ENCODE results near the gene ALDOA.

- no peak for TF ChIP-seq KDM1A (IDR thresholded peaks at IDR 0.05; ENCODE audit: borderline replicate concordance)
- TF ChIP-seq, protein P1, sequence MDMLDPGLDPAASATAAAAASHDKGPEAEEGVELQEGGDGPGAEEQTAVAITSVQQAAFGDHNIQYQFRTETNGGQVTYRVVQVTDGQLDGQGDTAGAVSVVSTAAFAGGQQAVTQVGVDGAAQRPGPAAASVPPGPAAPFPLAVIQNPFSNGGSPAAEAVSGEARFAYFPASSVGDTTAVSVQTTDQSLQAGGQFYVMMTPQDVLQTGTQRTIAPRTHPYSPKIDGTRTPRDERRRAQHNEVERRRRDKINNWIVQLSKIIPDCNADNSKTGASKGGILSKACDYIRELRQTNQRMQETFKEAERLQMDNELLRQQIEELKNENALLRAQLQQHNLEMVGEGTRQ (IDR thresholded peaks at IDR 0.05; ENCODE audit: borderline replicate concordance, low read depth, low read length), result no peak
These were observed 19.4 kb upstream of the ALDOA start for GRCh38 chr16:30046178-30046577.

Measured in GM12878 (cell line).